WTC11 (cell line): Measurements from ENCODE around the gene SDK2. TPM values are rescaled to one million over a fixed set of nuclear protein-coding genes. Genes with fewer than 3 reads are reported as not detected.
A peak's percentile ranks its signal among the peaks of the same experiment; 100 is the strongest.

ENCODE experiments used
- ATAC-seq: fragments of 200-7000 bp; cut with Tn5 transposase; 2 replicates; pipeline ENCODE4 v1.10.0; 2021; ENCODE audit warnings: mild to moderate bottlenecking, moderate library complexity
- CTCF ChIA-PET: fragments of 300-600 bp; sonication (Branson Sonifier 250); formaldehyde crosslinking; loops from one replicate; lab custom pipeline; 2021; ENCODE audit warnings: antibody characterized with exemption; lab: Charles Lee
- POLR2A ChIA-PET: fragments of 350-600 bp; sonication (Branson Sonifier 250); formaldehyde crosslinking; loops from one replicate; lab custom pipeline; 2021; ENCODE audit warnings: antibody characterized with exemption; lab: Charles Lee
- DNase-seq: peaks from one replicate; pipeline ENCODE4 v3.0.0; 2021; ENCODE audit warnings: low spot score
- H3K27ac Mint-ChIP-seq: 2 replicates; pipeline ENCODE4 v1.8.0; 2021; ENCODE audit warnings: mixed read lengths
- H3K27me3 Mint-ChIP-seq: 2 replicates; pipeline ENCODE4 v1.8.0; 2021; ENCODE audit warnings: low read depth, mild to moderate bottlenecking, moderate library complexity, mixed read lengths
- H3K36me3 Mint-ChIP-seq: 2 replicates; pipeline ENCODE4 v1.8.0; 2021; ENCODE audit warnings: mixed read lengths
- H3K4me1 Mint-ChIP-seq: 2 replicates; pipeline ENCODE4 v1.8.0; 2022; ENCODE audit warnings: mixed read lengths
- H3K4me3 Mint-ChIP-seq: 2 replicates; pipeline ENCODE4 v1.8.0; 2021; ENCODE audit warnings: mild to moderate bottlenecking, moderate library complexity, mixed read lengths
- H3K9me3 Mint-ChIP-seq: 2 replicates; pipeline ENCODE4 v1.8.0; 2021; ENCODE audit warnings: mixed read lengths
- ATF2 ChIP-seq: sonication (generic); formaldehyde crosslinking; IDR thresholded peaks from 2 replicates; pipeline ENCODE4 v1.8.1; 2022; ENCODE audit warnings: low read depth, missing genetic modification reagents, borderline replicate concordance
- CDX4 ChIP-seq: fragments of 250-450 bp; sonication (Bioruptor Pico); IDR thresholded peaks from 2 replicates; pipeline ENCODE4 v1.9.0; 2021; ENCODE audit warnings: moderate library complexity, mild to moderate bottlenecking, inconsistent platforms, borderline replicate concordance
- FOXK1 ChIP-seq: sonication (generic); formaldehyde crosslinking; IDR thresholded peaks from 2 replicates; pipeline ENCODE4 v1.8.0; 2022; ENCODE audit warnings: mild to moderate bottlenecking, moderate library complexity, missing genetic modification reagents
- NFATC4 ChIP-seq: fragments of 250-450 bp; sonication (Bioruptor Pico); IDR thresholded peaks from 2 replicates; pipeline ENCODE4 v1.9.0; 2021; ENCODE audit warnings: mild to moderate bottlenecking
- NFYB ChIP-seq: sonication (generic); formaldehyde crosslinking; conservative IDR thresholded peaks from 2 replicates; pipeline ENCODE4 v1.8.0; 2022; ENCODE audit warnings: low read depth, missing genetic modification reagents
- PREB ChIP-seq: sonication (generic); formaldehyde crosslinking; IDR thresholded peaks from 2 replicates; pipeline ENCODE4 v1.8.1; 2022; ENCODE audit warnings: mild to moderate bottlenecking, missing genetic modification reagents, moderate library complexity, borderline replicate concordance
- SMAD4 ChIP-seq: sonication (generic); formaldehyde crosslinking; IDR thresholded peaks from 2 replicates; pipeline ENCODE4 v1.8.0; 2022; ENCODE audit warnings: mild to moderate bottlenecking, missing genetic modification reagents
- SOX15 ChIP-seq: fragments of 250-450 bp; sonication (Bioruptor Pico); IDR thresholded peaks from 2 replicates; pipeline ENCODE4 v1.9.0; 2021; ENCODE audit warnings: mild to moderate bottlenecking
- ZNF317 ChIP-seq: sonication (generic); formaldehyde crosslinking; IDR thresholded peaks from 2 replicates; pipeline ENCODE4 v1.8.1; 2023; ENCODE audit warnings: low read depth, mild to moderate bottlenecking, moderate library complexity, missing genetic modification reagents, borderline replicate concordance
- ZNF423 ChIP-seq: fragments of 250-450 bp; sonication (Bioruptor Pico); IDR thresholded peaks from 2 replicates; pipeline ENCODE4 v2.1.2; 2022; ENCODE audit warnings: mild to moderate bottlenecking, moderate library complexity
- ZNF671 ChIP-seq: fragments of 250-450 bp; sonication (Bioruptor Pico); IDR thresholded peaks from 2 replicates; pipeline ENCODE4 v1.8.0; 2021; ENCODE audit warnings: mild to moderate bottlenecking
- total RNA-seq: library from RNA; stranded (reverse); gene quantifications from 3 replicates; pipeline ENCODE4 v1.2.3, GENCODE V29; 2021
- TF ChIP-seq, protein P1 (sequence below): fragments of 200-600 bp; IDR thresholded peaks from 2 replicates; pipeline ENCODE4 v1.8.0; 2022; ENCODE audit warnings: antibody characterized with exemption
- TF ChIP-seq, protein P2 (sequence below): fragments of 250-450 bp; sonication (Bioruptor Pico); IDR thresholded peaks from 2 replicates; pipeline ENCODE4 v1.9.0; 2021; ENCODE audit warnings: mild to moderate bottlenecking
- TF ChIP-seq, protein P3 (sequence below): sonication (generic); formaldehyde crosslinking; IDR thresholded peaks from 2 replicates; pipeline ENCODE4 v1.8.0; 2022; ENCODE audit warnings: missing genetic modification reagents
- TF ChIP-seq, protein P4 (sequence below): fragments of 250-450 bp; sonication (Bioruptor Pico); IDR thresholded peaks from 2 replicates; pipeline ENCODE4 v2.1.2; 2022; ENCODE audit warnings: mild to moderate bottlenecking, moderate library complexity
- TF ChIP-seq, protein P5 (sequence below): sonication (generic); formaldehyde crosslinking; IDR thresholded peaks from 2 replicates; pipeline ENCODE4 v1.8.0; 2023; ENCODE audit warnings: missing genetic modification reagents, mild to moderate bottlenecking, borderline replicate concordance

The SDK2 gene
- total RNA-seq, 1 experiment from 2014 or later = 14.8 TPM

DNA sequence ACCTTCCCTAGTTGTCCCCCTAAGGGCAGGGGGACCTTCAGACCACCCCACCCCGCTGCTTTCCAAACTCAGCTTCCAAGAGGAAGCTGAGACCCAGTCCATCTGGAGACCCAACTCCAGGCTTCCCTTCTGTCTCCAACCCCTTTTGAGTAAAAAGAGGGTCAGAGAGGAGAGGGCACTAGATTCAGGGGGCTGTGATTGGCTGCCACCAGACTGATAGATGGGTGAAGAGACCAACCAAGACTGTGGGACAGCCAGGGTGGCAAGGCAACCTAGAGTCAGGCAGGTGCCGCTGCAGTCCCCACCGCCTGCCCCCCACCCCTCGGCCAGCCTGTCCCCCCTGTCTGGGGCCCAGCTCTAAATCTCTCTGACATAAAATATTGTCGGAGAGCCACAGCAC, 92.5 kb downstream of the SDK2 start:
- no peak overlapping the region for H3K4me3 Mint-ChIP-seq
- ATAC-seq (peak; percentile 55), DNase-seq (peak; percentile 45)
- TF ChIP-seq SOX15 (CRISPR knock-in tag) (no peak), SMAD4 (no peak), ZNF671 (CRISPR knock-in tag) (no peak), NFYB (CRISPR knock-in tag) (peak; percentile 88), FOXK1 (CRISPR knock-in tag) (no peak), ATF2 (CRISPR knock-in tag) (no peak)
- TF ChIP-seq, protein P1, sequence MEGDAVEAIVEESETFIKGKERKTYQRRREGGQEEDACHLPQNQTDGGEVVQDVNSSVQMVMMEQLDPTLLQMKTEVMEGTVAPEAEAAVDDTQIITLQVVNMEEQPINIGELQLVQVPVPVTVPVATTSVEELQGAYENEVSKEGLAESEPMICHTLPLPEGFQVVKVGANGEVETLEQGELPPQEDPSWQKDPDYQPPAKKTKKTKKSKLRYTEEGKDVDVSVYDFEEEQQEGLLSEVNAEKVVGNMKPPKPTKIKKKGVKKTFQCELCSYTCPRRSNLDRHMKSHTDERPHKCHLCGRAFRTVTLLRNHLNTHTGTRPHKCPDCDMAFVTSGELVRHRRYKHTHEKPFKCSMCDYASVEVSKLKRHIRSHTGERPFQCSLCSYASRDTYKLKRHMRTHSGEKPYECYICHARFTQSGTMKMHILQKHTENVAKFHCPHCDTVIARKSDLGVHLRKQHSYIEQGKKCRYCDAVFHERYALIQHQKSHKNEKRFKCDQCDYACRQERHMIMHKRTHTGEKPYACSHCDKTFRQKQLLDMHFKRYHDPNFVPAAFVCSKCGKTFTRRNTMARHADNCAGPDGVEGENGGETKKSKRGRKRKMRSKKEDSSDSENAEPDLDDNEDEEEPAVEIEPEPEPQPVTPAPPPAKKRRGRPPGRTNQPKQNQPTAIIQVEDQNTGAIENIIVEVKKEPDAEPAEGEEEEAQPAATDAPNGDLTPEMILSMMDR = no peak
- TF ChIP-seq, protein P2, sequence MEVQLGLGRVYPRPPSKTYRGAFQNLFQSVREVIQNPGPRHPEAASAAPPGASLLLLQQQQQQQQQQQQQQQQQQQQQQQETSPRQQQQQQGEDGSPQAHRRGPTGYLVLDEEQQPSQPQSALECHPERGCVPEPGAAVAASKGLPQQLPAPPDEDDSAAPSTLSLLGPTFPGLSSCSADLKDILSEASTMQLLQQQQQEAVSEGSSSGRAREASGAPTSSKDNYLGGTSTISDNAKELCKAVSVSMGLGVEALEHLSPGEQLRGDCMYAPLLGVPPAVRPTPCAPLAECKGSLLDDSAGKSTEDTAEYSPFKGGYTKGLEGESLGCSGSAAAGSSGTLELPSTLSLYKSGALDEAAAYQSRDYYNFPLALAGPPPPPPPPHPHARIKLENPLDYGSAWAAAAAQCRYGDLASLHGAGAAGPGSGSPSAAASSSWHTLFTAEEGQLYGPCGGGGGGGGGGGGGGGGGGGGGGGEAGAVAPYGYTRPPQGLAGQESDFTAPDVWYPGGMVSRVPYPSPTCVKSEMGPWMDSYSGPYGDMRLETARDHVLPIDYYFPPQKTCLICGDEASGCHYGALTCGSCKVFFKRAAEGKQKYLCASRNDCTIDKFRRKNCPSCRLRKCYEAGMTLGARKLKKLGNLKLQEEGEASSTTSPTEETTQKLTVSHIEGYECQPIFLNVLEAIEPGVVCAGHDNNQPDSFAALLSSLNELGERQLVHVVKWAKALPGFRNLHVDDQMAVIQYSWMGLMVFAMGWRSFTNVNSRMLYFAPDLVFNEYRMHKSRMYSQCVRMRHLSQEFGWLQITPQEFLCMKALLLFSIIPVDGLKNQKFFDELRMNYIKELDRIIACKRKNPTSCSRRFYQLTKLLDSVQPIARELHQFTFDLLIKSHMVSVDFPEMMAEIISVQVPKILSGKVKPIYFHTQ = no peak
- TF ChIP-seq, protein P3, sequence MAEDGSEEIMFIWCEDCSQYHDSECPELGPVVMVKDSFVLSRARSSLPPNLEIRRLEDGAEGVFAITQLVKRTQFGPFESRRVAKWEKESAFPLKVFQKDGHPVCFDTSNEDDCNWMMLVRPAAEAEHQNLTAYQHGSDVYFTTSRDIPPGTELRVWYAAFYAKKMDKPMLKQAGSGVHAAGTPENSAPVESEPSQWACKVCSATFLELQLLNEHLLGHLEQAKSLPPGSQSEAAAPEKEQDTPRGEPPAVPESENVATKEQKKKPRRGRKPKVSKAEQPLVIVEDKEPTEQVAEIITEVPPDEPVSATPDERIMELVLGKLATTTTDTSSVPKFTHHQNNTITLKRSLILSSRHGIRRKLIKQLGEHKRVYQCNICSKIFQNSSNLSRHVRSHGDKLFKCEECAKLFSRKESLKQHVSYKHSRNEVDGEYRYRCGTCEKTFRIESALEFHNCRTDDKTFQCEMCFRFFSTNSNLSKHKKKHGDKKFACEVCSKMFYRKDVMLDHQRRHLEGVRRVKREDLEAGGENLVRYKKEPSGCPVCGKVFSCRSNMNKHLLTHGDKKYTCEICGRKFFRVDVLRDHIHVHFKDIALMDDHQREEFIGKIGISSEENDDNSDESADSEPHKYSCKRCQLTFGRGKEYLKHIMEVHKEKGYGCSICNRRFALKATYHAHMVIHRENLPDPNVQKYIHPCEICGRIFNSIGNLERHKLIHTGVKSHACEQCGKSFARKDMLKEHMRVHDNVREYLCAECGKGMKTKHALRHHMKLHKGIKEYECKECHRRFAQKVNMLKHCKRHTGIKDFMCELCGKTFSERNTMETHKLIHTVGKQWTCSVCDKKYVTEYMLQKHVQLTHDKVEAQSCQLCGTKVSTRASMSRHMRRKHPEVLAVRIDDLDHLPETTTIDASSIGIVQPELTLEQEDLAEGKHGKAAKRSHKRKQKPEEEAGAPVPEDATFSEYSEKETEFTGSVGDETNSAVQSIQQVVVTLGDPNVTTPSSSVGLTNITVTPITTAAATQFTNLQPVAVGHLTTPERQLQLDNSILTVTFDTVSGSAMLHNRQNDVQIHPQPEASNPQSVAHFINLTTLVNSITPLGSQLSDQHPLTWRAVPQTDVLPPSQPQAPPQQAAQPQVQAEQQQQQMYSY (CRISPR knock-in tag) = peak; percentile 82
- peaks cover 10% of the 10 kb centered on the region for H3K9me3 Mint-ChIP-seq
- ChIA-PET CTCF (interaction anchor here (0.8 to 1.7 kb wide), 3 partner anchors 27 to 122 kb away, joined by 3 to 5 read pairs (median 3); no protein-coding TSS in a partner anchor), POLR2A (no interaction called here)
- H3K27ac Mint-ChIP-seq = no peak overlapping the region; the same call in 1 of the 2 replicates
- H3K4me1 Mint-ChIP-seq = peaks cover 44% of the 10 kb centered on the region
- no peaks in the 10 kb centered on the region; the same call in 1 of the 2 replicates for H3K27me3 Mint-ChIP-seq
- peaks cover 4% of the 10 kb centered on the region; the same call in 1 of the 2 replicates for H3K36me3 Mint-ChIP-seq

DNA sequence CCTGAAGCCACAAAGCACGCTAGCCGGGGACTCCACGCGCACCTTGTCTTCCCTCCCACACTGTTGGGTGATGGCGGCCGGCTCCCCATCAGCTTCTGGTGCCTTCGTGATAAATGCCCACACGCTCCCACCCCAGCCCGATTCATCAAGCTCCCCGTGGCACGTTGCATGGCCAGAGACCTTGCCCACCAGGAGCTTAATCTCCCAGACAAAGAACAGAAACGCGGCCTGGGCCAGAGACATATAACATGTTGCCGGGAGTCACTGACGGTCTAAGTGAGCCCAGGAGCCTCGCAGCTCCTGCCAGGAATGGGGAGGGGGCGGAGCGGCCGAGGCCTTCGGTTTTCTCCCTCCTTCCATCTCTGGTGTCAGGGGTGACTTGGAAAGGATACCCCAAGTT, 93.1 kb downstream of the SDK2 start:
- peaks cover 4% of the 10 kb centered on the region; the same call in 1 of the 2 replicates for H3K36me3 Mint-ChIP-seq
- TF ChIP-seq NFATC4 (CRISPR knock-in tag) (no peak), PREB (CRISPR knock-in tag) (no peak), ZNF423 (no peak), ZNF317 (CRISPR knock-in tag) (no peak), CDX4 (CRISPR knock-in tag) (no peak)
- TF ChIP-seq, protein P4, sequence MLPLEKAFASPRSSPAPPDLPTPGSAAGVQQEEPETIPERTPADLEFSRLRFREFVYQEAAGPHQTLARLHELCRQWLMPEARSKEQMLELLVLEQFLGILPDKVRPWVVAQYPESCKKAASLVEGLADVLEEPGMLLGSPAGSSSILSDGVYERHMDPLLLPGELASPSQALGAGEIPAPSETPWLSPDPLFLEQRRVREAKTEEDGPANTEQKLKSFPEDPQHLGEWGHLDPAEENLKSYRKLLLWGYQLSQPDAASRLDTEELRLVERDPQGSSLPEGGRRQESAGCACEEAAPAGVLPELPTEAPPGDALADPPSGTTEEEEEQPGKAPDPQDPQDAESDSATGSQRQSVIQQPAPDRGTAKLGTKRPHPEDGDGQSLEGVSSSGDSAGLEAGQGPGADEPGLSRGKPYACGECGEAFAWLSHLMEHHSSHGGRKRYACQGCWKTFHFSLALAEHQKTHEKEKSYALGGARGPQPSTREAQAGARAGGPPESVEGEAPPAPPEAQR (CRISPR knock-in tag) = no peak
- TF ChIP-seq, protein P5, sequence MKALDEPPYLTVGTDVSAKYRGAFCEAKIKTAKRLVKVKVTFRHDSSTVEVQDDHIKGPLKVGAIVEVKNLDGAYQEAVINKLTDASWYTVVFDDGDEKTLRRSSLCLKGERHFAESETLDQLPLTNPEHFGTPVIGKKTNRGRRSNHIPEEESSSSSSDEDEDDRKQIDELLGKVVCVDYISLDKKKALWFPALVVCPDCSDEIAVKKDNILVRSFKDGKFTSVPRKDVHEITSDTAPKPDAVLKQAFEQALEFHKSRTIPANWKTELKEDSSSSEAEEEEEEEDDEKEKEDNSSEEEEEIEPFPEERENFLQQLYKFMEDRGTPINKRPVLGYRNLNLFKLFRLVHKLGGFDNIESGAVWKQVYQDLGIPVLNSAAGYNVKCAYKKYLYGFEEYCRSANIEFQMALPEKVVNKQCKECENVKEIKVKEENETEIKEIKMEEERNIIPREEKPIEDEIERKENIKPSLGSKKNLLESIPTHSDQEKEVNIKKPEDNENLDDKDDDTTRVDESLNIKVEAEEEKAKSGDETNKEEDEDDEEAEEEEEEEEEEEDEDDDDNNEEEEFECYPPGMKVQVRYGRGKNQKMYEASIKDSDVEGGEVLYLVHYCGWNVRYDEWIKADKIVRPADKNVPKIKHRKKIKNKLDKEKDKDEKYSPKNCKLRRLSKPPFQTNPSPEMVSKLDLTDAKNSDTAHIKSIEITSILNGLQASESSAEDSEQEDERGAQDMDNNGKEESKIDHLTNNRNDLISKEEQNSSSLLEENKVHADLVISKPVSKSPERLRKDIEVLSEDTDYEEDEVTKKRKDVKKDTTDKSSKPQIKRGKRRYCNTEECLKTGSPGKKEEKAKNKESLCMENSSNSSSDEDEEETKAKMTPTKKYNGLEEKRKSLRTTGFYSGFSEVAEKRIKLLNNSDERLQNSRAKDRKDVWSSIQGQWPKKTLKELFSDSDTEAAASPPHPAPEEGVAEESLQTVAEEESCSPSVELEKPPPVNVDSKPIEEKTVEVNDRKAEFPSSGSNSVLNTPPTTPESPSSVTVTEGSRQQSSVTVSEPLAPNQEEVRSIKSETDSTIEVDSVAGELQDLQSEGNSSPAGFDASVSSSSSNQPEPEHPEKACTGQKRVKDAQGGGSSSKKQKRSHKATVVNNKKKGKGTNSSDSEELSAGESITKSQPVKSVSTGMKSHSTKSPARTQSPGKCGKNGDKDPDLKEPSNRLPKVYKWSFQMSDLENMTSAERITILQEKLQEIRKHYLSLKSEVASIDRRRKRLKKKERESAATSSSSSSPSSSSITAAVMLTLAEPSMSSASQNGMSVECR (CRISPR knock-in tag) = no peak

More for the DNA sequence above, 93.1 kb downstream of the SDK2 start:
- Mint-ChIP-seq H3K9me3 (peaks cover 10% of the 10 kb centered on the region), H3K27me3 (no peaks in the 10 kb centered on the region; the same call in 1 of the 2 replicates), H3K4me3 (no peak overlapping the region), H3K4me1 (peaks cover 50% of the 10 kb centered on the region), H3K27ac (no peak overlapping the region)
- no peak for DNase-seq
- CTCF ChIA-PET = interaction anchor here (0.8 to 1.7 kb wide), 4 partner anchors 28 to 121 kb away, joined by 3 to 5 read pairs (median 3); no protein-coding TSS in a partner anchor
- no peak for ATAC-seq
- POLR2A ChIA-PET = no interaction called here
